Forelimb muscle (tissue), 1 donor: ENCODE measurements around the gene TMEM121B. TPM values are rescaled to one million over a fixed set of nuclear protein-coding genes. Genes with fewer than 3 reads are reported as not detected.
"Not testable (repeated sequence)": the region's sequence is repeated elsewhere in the genome, so short reads cannot be mapped to it uniquely, and the experiment has no call there.

Experiments
- DNase-seq: peaks from one replicate; pipeline ENCODE4 v3.0.0-alpha.2; 2013; ENCODE audit warnings: low read depth
- polyA plus RNA-seq: library from polyadenylated mRNA; unstranded; fragments of 120-200 nt; gene quantifications from one replicate; pipeline ENCODE4 v1.2.1, GENCODE V29; 2013; ENCODE audit not compliant: insufficient read length

Gene TMEM121B
- 5.9 TPM for polyA plus RNA-seq

- DNase-seq, result no peak
These were observed at the start of gene TMEM121B for GRCh38 chr22:17121233-17122195. TSS of gene TMEM121B (minus strand) at chr22:17121360. CDS start at chr22:17121127, 233 bp downstream.

GRCh38 chr22:17167486-17167885 lies 46.3 kb upstream of the TMEM121B start:
- no peak for DNase-seq

GRCh38 chr22:17164392-17165024 lies 43.3 kb upstream of the TMEM121B start:
- no peak for DNase-seq

GRCh38 chr22:17162731-17163130 lies 41.6 kb upstream of the TMEM121B start:
- DNase-seq, result no peak

- no peak for DNase-seq
These were observed 40.8 kb upstream of the TMEM121B start for GRCh38 chr22:17161991-17162390.

GRCh38 chr22:17159504-17159951 lies 38.4 kb upstream of the TMEM121B start:
- no peak for DNase-seq

- peak; percentile 62 for DNase-seq
These were observed 37.7 kb upstream of the TMEM121B start, which contains the start of gene HDHD5 for GRCh38 chr22:17158568-17159503. TSS of gene HDHD5 (minus strand) at chr22:17159277. CDS start at chr22:17159251, 26 bp downstream.

- no peak for DNase-seq
These were observed 37.0 kb upstream of the TMEM121B start for GRCh38 chr22:17158176-17158567.

- DNase-seq, result no peak
These were observed 36.6 kb upstream of the TMEM121B start for GRCh38 chr22:17157714-17158113.

GRCh38 chr22:17155941-17156340 lies 34.8 kb upstream of the TMEM121B start:
- no peak for DNase-seq

- DNase-seq, result no peak
These were observed 31.8 kb upstream of the TMEM121B start for GRCh38 chr22:17152971-17153370.

GRCh38 chr22:17152340-17152739 lies 31.2 kb upstream of the TMEM121B start:
- no peak for DNase-seq

GRCh38 chr22:17149076-17149815 lies 28.1 kb upstream of the TMEM121B start:
- no peak for DNase-seq

- not testable (repeated sequence) for DNase-seq
These were observed 26.3 kb upstream of the TMEM121B start for GRCh38 chr22:17147458-17147857.

- no peak for DNase-seq
These were observed 24.0 kb upstream of the TMEM121B start for GRCh38 chr22:17145021-17145680.

- no peak for DNase-seq
These were observed 22.7 kb upstream of the TMEM121B start for GRCh38 chr22:17143826-17144225.

- DNase-seq, result no peak
These were observed 21.9 kb upstream of the TMEM121B start for GRCh38 chr22:17143101-17143500.

- DNase-seq, result no peak
These were observed 19.9 kb upstream of the TMEM121B start for GRCh38 chr22:17140826-17141766.

GRCh38 chr22:17140022-17140421 lies 18.9 kb upstream of the TMEM121B start:
- DNase-seq, result no peak
